Heart left ventricle (tissue), 13 donors: Measurements from ENCODE around the gene AGFG2.

Experiments used
- CTCF ChIP-seq, 12 donors: fragments of 200-600 bp; sonication (generic) in 4 of 12; IDR thresholded peaks; one replicate each; pipeline versions ENCODE4 v1.5.0 to v1.8.0; 2018 to 2022; ENCODE audit warnings: antibody characterized with exemption in 12 of 12, mild to moderate bottlenecking in 5 of 12
- POLR2A ChIP-seq, 2 donors: fragments of 450-650 bp; IDR thresholded peaks; one replicate each; pipeline ENCODE4 v1.6.1; 2017; ENCODE audit warnings: antibody characterized with exemption in 2 of 2, mild to moderate bottlenecking in 2 of 2, moderate library complexity in 2 of 2
- donor health status: ischemic (EF 13 %, LVEDD 7.1; RV severe dilation, severe dysfunction).
- donor health status: DM: no; HTN: yes; CAD: no.
- donor health status: DM: no; HTN: no; CAD: no.
- donor health status: ischemic (EF 25% LVEDD 6.9; RV normal size, moderate dysfunction).
- donor health status: ischemic (EF 25% LVEDD 5.7; RV mildly dilated, moderate dysfunction).
- donor health status: ischemic (EF 35%, LVEDD 5.7; RV mildly dilated, moderate dysfunction).
- donor health status: nonischemic (EF 11% LVEDD 7.7; RV severe dilation, severe dysfunction).
- donor health status: DM: yes; HTN: yes; CAD: no.
- donor health status: PGD.
- donor health status: ischemic (EF 29% LVEDD 5.4; RV normal size, mild dysfunction).
- donor health status: nonischemic (EF 23%, LVEDD 6.1; RV moderate dilation, normal function).

- TF ChIP-seq CTCF (IDR thresholded peaks at IDR 0.05) (no peak), POLR2A (IDR thresholded peaks at IDR 0.05) (no peak)
Observed at GRCh38 chr7:100577507-100577906, 38.5 kb downstream of the AGFG2 start.
